HCT116 (cell line): ENCODE measurements around the gene NCAPH2. TPM values are rescaled to one million over a fixed set of nuclear protein-coding genes. Genes with fewer than 3 reads are reported as not detected.

Experiments used
- ATAC-seq: fragments of 200-7000 bp; cut with Tn5 transposase; 2 replicates; pipeline ENCODE4 v1.9.1; 2020; ENCODE audit warnings: mild to moderate bottlenecking, moderate library complexity
- BruUV-seq: library from RNA; stranded (reverse); fragments of 400-500 nt; replicated peaks from 2 replicates; lab custom pipeline; 2021; lab: Mats Ljungman, UMichigan
- CTCF ChIA-PET: fragments of 300-600 bp; sonication (Branson Sonifier 250); formaldehyde crosslinking; loops from one replicate; lab custom pipeline; 2021; ENCODE audit warnings: antibody characterized with exemption; lab: Charles Lee
- POLR2A ChIA-PET: fragments of 300-600, 350-600 bp; sonication (Branson Sonifier 250); formaldehyde crosslinking; loops from one replicate; lab custom pipeline; 2021; ENCODE audit warnings: antibody characterized with exemption; lab: Charles Lee
- RAD21 ChIA-PET, 2 experiments: fragments of 300-600 bp; sonication (Branson Sonifier 250); formaldehyde crosslinking; loops; one replicate each; lab custom pipeline; 2023; ENCODE audit warnings: low total read pairs in 2 of 2; ENCODE audit not compliant: uncharacterized antibody in 2 of 2, unreplicated experiment in 2 of 2, low non-redundant PET in 1 of 2; lab: Charles Lee
- DNase-seq: peaks from one replicate; pipeline ENCODE4 v3.0.0-alpha.2; 2010; ENCODE audit warnings: low read depth, low spot score
- H2AFZ ChIP-seq: fragments of 200-600 bp; shearing (Covaris generic), sonication (generic); 2 replicates; pipeline ENCODE4 v1.6.1; 2017; ENCODE audit warnings: low read depth, mixed run types, mixed read lengths, antibody characterized with exemption, low read length; ENCODE audit not compliant: poor library complexity, severe bottlenecking
- H3K27ac ChIP-seq: 2 replicates; pipeline ENCODE4 v1.5.1; 2012; ENCODE audit warnings: low read depth, low read length
- H3K27me3 ChIP-seq: fragments of 200-600 bp; sonication (generic); 2 replicates; pipeline ENCODE4 v1.6.1; 2016; ENCODE audit warnings: mixed run types, low read length, mixed read lengths; ENCODE audit not compliant: insufficient read depth
- H3K36me3 ChIP-seq, 2 experiments: fragments of 200-500 bp in 1 of 2; fragments of 200-600 bp in 1 of 2; sonication (Bioruptor generic) in 1 of 2; sonication (generic) in 1 of 2; 2 replicates each; pipeline versions ENCODE4 v1.5.1 to v1.6.1; 2014 to 2016; ENCODE audit warnings: low read length in 2 of 2, inconsistent platforms in 1 of 2, mixed read lengths in 1 of 2, mixed run types in 1 of 2; ENCODE audit not compliant: insufficient read depth in 2 of 2, control insufficient read depth in 1 of 2
- H3K4me1 ChIP-seq, 2 experiments: fragments of 200-600 bp in 1 of 2; sonication (generic) in 1 of 2; 2 replicates each; pipeline versions ENCODE4 v1.5.1 to v1.6.1; 2012 to 2017; ENCODE audit warnings: low read length in 2 of 2, inconsistent platforms in 1 of 2, mild to moderate bottlenecking in 1 of 2, mixed read lengths in 1 of 2, mixed run types in 1 of 2, moderate library complexity in 1 of 2; ENCODE audit not compliant: insufficient read depth in 2 of 2, control insufficient read depth in 1 of 2
- H3K4me2 ChIP-seq: fragments of 200-600 bp; sonication (generic); 2 replicates; pipeline ENCODE4 v1.6.1; 2017; ENCODE audit warnings: mixed run types, low read length, mixed read lengths
- H3K4me3 ChIP-seq, 2 experiments: fragments of 200-600 bp in 1 of 2; sonication (generic) in 1 of 2; replicated peaks in 1 of 2; 2 replicates each; pipeline ENCODE4 v1.5.1; 2011 to 2016; ENCODE audit warnings: low read length in 2 of 2, control low read depth in 1 of 2, low read depth in 1 of 2, mild to moderate bottlenecking in 1 of 2, mixed read lengths in 1 of 2, mixed run types in 1 of 2
- H3K79me2 ChIP-seq: fragments of 200-600 bp; sonication (generic); 2 replicates; pipeline ENCODE4 v1.6.1; 2017; ENCODE audit warnings: mild to moderate bottlenecking, mixed run types, low read length, moderate library complexity, mixed read lengths; ENCODE audit not compliant: insufficient read depth
- H3K9ac ChIP-seq: fragments of 200-600 bp; sonication (generic); 2 replicates; pipeline ENCODE4 v1.6.1; 2016; ENCODE audit warnings: low read length, mixed read lengths
- H3K9me2 ChIP-seq: fragments of 200-600 bp; sonication (generic), shearing (Covaris generic); 2 replicates; pipeline ENCODE4 v1.6.1; 2017; ENCODE audit warnings: mixed run types, mild to moderate bottlenecking, moderate library complexity; ENCODE audit not compliant: insufficient read depth
- H3K9me3 ChIP-seq, 2 experiments: fragments of 200-500 bp in 1 of 2; fragments of 200-600 bp in 1 of 2; sonication (Bioruptor generic) in 1 of 2; sonication (generic) in 1 of 2; 2 replicates each; pipeline ENCODE4 v1.6.1; 2014 to 2017; ENCODE audit warnings: low read length in 2 of 2, mixed read lengths in 2 of 2, inconsistent platforms in 1 of 2, low read depth in 1 of 2, mild to moderate bottlenecking in 1 of 2, mixed run types in 1 of 2, moderate library complexity in 1 of 2; ENCODE audit not compliant: control insufficient read depth in 1 of 2, insufficient read depth in 1 of 2
- H4K20me1 ChIP-seq: fragments of 200-600 bp; sonication (generic), shearing (Covaris generic); 2 replicates; pipeline ENCODE4 v1.6.1; 2017; ENCODE audit warnings: mixed run types, mild to moderate bottlenecking, moderate library complexity; ENCODE audit not compliant: insufficient read depth
- ATF3 ChIP-seq: IDR thresholded peaks from 2 replicates; pipeline ENCODE4 v1.6.1; 2012
- CEBPB ChIP-seq: IDR thresholded peaks from 2 replicates; pipeline ENCODE4 v1.6.1; 2012; ENCODE audit warnings: low read depth
- ELF1 ChIP-seq: IDR thresholded peaks from 2 replicates; pipeline ENCODE4 v1.6.1; 2012; ENCODE audit warnings: low read depth, borderline replicate concordance
- EZH2 ChIP-seq: fragments of 200-600 bp; sonication (generic); IDR thresholded peaks from 2 replicates; pipeline ENCODE4 v1.6.1; 2017; ENCODE audit warnings: antibody characterized with exemption, mixed run types
- EZH2phosphoT487 ChIP-seq: fragments of 200-600 bp; IDR thresholded peaks from 2 replicates; pipeline ENCODE4 v1.6.1; 2018; ENCODE audit warnings: antibody characterized with exemption, borderline replicate concordance
- FOSL1 ChIP-seq: IDR thresholded peaks from 2 replicates; pipeline ENCODE4 v1.6.1; 2012; ENCODE audit warnings: low read depth
- POLR2A ChIP-seq: IDR thresholded peaks from 2 replicates; pipeline ENCODE4 v1.7.0; 2011; ENCODE audit warnings: borderline replicate concordance; ENCODE audit not compliant: insufficient read depth, insufficient read length; ENCODE audit errors: extremely low read depth
- SP1 ChIP-seq: IDR thresholded peaks from 2 replicates; pipeline ENCODE4 v1.6.1; 2012; ENCODE audit warnings: low read depth
- SRF ChIP-seq: IDR thresholded peaks from 2 replicates; pipeline ENCODE4 v1.6.1; 2012; ENCODE audit warnings: low read depth
- YY1 ChIP-seq: IDR thresholded peaks from 2 replicates; pipeline ENCODE4 v1.6.1; 2011; ENCODE audit warnings: low read length, low read depth, moderate library complexity, mild to moderate bottlenecking; ENCODE audit not compliant: insufficient replicate concordance; ENCODE audit errors: extremely low read depth
- ZBTB33 ChIP-seq: IDR thresholded peaks from 2 replicates; pipeline ENCODE4 v1.6.1; 2011; ENCODE audit warnings: mild to moderate bottlenecking, low read length, moderate library complexity; ENCODE audit not compliant: insufficient replicate concordance; ENCODE audit errors: extremely low read depth
- ZNF274 ChIP-seq: fragments of 200-500 bp; sonication (Bioruptor generic); IDR thresholded peaks from 2 replicates; pipeline ENCODE4 v1.6.1; 2014; ENCODE audit warnings: mild to moderate bottlenecking, low read depth, low read length, inconsistent platforms
- intact Hi-C: fragments of 100-400 bp; cut with micrococcal nuclease; formaldehyde crosslinking; loops from 2 replicates; pipeline ENCODE4 v1.10.0; 2022
- total RNA-seq: library from RNA; stranded (reverse); gene quantifications from one replicate; pipeline ENCODE4 v1.2.1, GENCODE V29; 2021; ENCODE audit not compliant: unreplicated experiment
- TF ChIP-seq, protein P1 (sequence below), 3 experiments: fragments of 200-600 bp in 1 of 3; sonication (generic) in 1 of 3; IDR thresholded peaks in 2 of 3; conservative IDR thresholded peaks in 1 of 3; 2 replicates each; pipeline ENCODE4 v1.5.1; 2012 to 2017; ENCODE audit warnings: low read depth in 2 of 3, low read length in 2 of 3, antibody characterized with exemption in 1 of 3, borderline replicate concordance in 1 of 3, control low read depth in 1 of 3, mild to moderate bottlenecking in 1 of 3, mixed read lengths in 1 of 3, mixed run types in 1 of 3, moderate library complexity in 1 of 3; ENCODE audit not compliant: insufficient read depth in 1 of 3

The NCAPH2 gene
- total RNA-seq, 1 experiment from 2014 or later = 99.1 TPM

DNA sequence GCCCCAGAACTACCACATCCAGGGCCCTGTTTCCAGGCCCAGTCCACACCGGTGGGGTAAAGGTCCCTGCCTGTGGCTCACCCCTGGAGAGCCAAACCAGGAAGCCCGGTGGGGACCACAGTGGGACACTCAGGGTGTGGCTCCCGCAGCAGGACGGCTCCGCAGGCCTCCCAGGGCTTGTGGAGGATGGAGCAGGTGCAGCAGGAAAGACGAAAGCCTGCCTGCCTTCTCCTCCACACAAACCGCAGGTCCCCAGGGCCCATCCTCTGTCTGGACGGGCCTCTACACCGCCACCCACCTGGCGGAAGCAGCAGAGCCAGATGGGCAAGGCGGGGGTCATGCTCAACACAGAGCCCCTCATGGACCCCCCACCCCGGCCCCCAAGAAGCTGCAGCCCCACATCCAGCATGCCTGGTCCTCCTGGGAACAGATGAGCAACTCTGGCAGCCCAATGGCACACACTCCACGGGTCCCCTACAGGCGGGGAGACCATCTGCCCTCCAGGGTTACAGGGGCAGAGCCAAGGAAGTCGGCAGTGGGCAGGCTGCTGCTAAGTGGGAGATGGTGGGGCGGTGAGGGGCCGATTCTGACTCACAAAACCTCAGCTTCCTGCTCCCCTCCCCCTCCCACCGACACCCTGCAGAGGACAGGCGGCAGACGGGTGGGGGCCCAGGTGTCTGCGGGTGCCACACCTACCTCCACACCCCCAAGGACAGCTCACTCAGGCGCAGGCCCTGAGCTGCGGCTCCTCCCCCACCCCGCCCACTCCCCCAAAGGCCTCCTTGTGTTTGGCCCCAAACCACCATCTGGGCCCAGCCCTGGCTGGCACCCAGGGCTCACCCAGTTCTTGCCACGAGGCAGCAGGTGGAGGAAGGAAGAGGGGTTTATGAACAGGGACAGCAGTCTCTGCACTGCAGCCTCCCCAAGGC is 38.4 kb upstream of the NCAPH2 start:
- H3K4me3 ChIP-seq = 0 out of 4 replicates have a peak overlapping the region, but pooled peaks of 1 of the 2 experiments have one; percentile 3

GRCh38 chr22:50470491-50470890 is 37.5 kb upstream of the NCAPH2 start:
- CTCF ChIA-PET = interaction anchor here (1.0 to 1.1 kb wide), 2 partner anchors 28 to 55 kb away, joined by 4 to 5 read pairs; partner anchors contain the start of gene SCO2
- TF ChIP-seq ZBTB33 (no peak), CEBPB (no peak), FOSL1 (no peak), ZNF274 (no peak), ELF1 (no peak), EZH2phosphoT487 (no peak), SRF (no peak), YY1 (no peak), EZH2 (no peak), POLR2A (no peak)
- TF ChIP-seq, protein P1, sequence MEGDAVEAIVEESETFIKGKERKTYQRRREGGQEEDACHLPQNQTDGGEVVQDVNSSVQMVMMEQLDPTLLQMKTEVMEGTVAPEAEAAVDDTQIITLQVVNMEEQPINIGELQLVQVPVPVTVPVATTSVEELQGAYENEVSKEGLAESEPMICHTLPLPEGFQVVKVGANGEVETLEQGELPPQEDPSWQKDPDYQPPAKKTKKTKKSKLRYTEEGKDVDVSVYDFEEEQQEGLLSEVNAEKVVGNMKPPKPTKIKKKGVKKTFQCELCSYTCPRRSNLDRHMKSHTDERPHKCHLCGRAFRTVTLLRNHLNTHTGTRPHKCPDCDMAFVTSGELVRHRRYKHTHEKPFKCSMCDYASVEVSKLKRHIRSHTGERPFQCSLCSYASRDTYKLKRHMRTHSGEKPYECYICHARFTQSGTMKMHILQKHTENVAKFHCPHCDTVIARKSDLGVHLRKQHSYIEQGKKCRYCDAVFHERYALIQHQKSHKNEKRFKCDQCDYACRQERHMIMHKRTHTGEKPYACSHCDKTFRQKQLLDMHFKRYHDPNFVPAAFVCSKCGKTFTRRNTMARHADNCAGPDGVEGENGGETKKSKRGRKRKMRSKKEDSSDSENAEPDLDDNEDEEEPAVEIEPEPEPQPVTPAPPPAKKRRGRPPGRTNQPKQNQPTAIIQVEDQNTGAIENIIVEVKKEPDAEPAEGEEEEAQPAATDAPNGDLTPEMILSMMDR (IDR thresholded peaks at IDR 0.05 in 2 of 3, conservative IDR thresholded peaks at IDR 0.05 in 1 of 3; ENCODE audit: borderline replicate concordance in 1 of 3, insufficient read depth in 1 of 3, low read depth in 2 of 3, low read length in 2 of 3) = no peak

More for the DNA sequence above, 38.4 kb upstream of the NCAPH2 start:
- peak; percentile 63 for ATAC-seq
- BruUV-seq = no TSS peak
- H3K4me1 ChIP-seq = peaks cover 27 to 48% of the 10 kb centered on the region in 2 experiments
- peak overlapping the region; percentile 55; the same call in 1 of the 2 replicates for H3K27ac ChIP-seq
- intact Hi-C loops = no loop called here
- ChIA-PET POLR2A (no interaction called here), RAD21 (no interaction called here), CTCF (interaction anchor here (1.0 to 1.1 kb wide), 2 partner anchors 29 to 56 kb away, joined by 4 to 5 read pairs; partner anchors contain the start of gene SCO2)
- no peak overlapping the region for H3K9ac ChIP-seq
- H3K79me2 ChIP-seq = peaks cover 61% of the 10 kb centered on the region
- peak; percentile 8 for DNase-seq
- H3K4me2 ChIP-seq = peak overlapping the region; percentile 62
- H4K20me1 ChIP-seq = peaks cover 6% of the 10 kb centered on the region; the same call in 1 of the 2 replicates
- H3K36me3 ChIP-seq = peaks cover 5% of the 10 kb centered on the region in 2 experiments; a peak in 3 of 4 replicates
- no peaks in the 10 kb centered on the region for H3K27me3 ChIP-seq
- TF ChIP-seq SP1 = peak; percentile 57
- TF ChIP-seq ATF3 = no peak
- TF ChIP-seq, all 23 proteins: peak for 1
- H3K9me3 ChIP-seq = no peaks in the 10 kb centered on the region
- no peaks in the 10 kb centered on the region for H3K9me2 ChIP-seq
- H2AFZ ChIP-seq = no peak overlapping the region

More at GRCh38 chr22:50470491-50470890, 37.5 kb upstream of the NCAPH2 start:
- no peaks in the 10 kb centered on the region for H3K9me3 ChIP-seq
- H3K9me2 ChIP-seq = no peaks in the 10 kb centered on the region
- DNase-seq (no peak), ATAC-seq (no peak)
- H4K20me1 ChIP-seq = peaks cover 6% of the 10 kb centered on the region; the same call in 1 of the 2 replicates
- peak overlapping the region; percentile 62 for H3K4me2 ChIP-seq
- H3K4me1 ChIP-seq = peaks cover 30 to 53% of the 10 kb centered on the region in 2 experiments
- no peak overlapping the region for H2AFZ ChIP-seq
- ChIA-PET RAD21 (no interaction called here), POLR2A (no interaction called here)
- H3K4me3 ChIP-seq = 0 out of 4 replicates have a peak overlapping the region, but pooled peaks of 1 of the 2 experiments have one; percentile 3
- H3K79me2 ChIP-seq = peaks cover 61% of the 10 kb centered on the region
- H3K9ac ChIP-seq = no peak overlapping the region
- H3K27me3 ChIP-seq = no peaks in the 10 kb centered on the region
- BruUV-seq = no TSS peak
- H3K36me3 ChIP-seq = peaks cover 0 to 4% of the 10 kb centered on the region in 2 experiments; a peak in 3 of 4 replicates
- peak overlapping the region; percentile 55; the same call in 1 of the 2 replicates for H3K27ac ChIP-seq
- intact Hi-C loops = no loop called here
